Activated CD4-positive, alpha-beta T cell treated with anti-CD3 and anti-CD28 coated beads, Interleukin-2, amount 50 U/mL, for 1 hour (primary cell): ENCODE data around the gene PTCH2.
A peak's percentile ranks its signal among the peaks of the same experiment; 100 is the strongest.
"Not testable (repeated sequence)": the region's sequence is repeated elsewhere in the genome, so short reads cannot be mapped to it uniquely, and the experiment has no call there.

Experiments
- DNase-seq: peaks from one replicate; pipeline ENCODE4 v3.0.0-alpha.2; 2020

PTCH2 gene

DNA sequence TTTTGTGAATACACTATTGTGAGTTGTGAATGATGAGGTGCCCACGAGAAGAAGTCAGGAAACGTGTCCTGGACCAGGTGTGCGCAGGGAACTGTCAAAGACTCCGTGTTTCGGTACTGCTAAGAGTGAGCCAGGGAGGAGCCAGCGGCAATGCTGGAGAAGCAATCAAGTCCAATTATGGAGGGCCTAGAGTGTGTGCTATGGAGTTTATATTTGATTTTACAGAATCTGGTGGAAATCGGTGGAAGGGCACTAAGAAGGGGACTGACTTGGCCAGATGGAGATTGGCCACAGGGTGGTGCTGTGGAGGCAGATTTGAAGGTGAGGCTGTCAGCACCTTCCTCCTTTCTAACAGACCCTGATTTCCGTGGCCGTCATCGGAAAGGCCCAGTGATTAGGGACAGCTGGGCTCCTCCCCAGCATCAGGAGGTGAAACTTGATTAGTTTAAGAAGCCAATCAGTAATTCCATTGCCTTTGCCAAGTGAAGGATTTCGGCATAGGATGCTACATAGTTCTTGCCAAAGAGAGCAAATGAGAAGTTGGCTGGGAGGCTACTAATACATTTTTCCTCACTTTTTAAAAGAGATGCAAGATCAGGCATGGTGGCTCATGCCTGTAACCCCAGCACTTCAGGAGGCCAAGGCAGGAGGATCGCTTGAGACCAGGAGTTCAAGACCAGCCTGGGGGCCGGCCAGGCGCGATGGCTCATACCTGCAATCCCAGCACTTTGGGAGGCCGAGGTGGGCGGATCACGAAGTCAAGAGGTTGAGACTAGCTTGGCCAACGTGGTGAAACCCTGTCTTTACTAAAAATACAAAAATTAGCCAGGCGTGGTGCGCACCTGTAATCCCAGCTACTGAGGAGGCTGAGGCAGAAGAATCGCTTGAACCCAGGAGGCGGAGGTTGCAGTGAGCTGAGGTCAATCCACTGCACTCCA is 7.0 kb downstream of the PTCH2 start:
- peak; percentile 89 for DNase-seq

DNA sequence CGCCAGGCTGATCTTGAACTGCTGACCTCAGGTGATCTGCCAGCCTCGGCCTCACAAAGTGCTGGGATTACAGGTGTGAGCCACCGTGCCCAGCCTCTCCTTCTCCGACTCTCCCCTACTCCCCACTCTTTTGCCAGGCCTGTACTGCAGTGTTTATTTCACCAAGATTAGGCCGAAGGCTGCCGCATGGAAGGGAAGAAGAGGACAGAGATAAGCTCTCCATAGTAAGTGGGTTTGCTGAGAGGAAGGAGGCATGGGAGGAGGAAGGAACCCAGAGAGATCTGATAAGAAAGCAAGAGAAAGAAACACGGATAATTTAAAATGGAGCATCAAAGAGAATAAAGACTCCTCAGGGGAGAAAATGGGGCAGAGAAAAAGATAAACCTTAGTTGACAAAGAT is 8.7 kb downstream of the PTCH2 start:
- no peak for DNase-seq

DNA sequence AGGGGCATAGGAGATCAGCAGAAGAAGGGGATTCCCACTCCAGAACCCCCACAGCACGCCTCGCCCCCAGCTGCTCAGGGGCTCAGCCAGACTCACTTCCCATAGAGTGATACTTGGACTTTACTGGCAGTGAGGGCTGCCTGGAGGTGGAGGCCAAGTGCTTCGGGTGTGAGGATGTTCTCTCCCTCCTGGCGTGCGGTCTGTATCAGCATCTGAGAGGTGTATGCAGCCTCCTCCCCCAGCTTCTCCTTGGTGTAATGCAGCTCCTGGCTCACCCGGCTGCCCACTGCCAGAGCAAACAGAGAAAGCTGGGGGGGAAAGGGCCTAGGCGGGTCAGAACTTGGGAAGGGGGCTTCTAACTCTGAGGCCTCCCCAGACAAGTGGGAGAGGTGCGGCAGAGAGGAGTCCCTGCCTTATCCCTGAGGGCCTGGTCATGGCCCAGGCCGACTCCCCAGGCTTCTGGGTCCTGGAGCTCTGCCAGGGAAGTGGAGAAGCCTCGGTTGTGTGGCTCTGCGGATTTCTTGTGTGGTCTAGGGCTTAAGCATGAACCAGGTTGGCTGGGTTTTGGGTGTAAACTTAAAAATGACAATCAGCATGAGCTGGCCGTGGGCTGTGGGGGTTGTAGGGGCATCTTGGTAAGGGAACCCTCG is 10.9 kb downstream of the PTCH2 start:
- DNase-seq, result no peak

DNA sequence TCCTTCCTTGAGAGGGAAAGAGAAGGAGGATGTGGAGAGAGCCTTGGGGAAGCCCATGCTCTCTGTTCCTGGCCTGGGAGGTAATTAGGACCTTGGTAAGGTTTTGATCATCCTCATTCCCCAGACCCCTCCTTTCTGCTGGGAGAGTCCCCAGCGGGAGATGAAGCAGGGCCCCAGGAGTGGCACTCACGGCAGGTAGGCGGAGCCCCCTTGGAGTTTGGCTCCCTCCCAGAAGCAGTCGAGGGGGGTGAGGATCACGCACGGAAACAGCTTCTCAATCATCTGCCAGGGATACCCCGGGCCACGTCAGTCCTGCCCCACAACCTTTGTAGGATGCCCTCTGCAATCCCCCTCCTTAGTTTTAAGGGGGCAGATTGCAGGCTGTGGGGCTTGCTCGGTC is 11.5 kb downstream of the PTCH2 start:
- DNase-seq, result no peak

DNA sequence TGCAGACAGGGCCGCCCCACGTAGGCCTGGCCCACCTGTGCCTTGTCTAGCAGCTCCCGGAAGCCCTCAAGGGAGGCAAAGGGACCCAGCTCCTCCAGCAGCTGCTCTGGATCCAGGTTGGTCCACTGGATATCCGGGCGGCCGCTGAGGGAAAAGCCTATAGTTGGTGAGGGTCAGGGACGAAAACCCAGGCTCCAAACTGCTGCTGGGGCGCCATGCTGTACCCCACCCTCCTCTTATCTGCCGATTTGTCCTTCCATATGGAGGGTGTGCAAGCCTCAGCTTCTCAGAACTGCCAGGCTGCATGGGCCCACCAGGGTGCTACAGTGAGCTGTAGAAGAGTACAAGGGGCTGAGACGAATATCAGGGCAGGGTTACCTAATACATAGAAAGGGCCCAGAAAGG is 12.2 kb downstream of the PTCH2 start:
- no peak for DNase-seq

DNA sequence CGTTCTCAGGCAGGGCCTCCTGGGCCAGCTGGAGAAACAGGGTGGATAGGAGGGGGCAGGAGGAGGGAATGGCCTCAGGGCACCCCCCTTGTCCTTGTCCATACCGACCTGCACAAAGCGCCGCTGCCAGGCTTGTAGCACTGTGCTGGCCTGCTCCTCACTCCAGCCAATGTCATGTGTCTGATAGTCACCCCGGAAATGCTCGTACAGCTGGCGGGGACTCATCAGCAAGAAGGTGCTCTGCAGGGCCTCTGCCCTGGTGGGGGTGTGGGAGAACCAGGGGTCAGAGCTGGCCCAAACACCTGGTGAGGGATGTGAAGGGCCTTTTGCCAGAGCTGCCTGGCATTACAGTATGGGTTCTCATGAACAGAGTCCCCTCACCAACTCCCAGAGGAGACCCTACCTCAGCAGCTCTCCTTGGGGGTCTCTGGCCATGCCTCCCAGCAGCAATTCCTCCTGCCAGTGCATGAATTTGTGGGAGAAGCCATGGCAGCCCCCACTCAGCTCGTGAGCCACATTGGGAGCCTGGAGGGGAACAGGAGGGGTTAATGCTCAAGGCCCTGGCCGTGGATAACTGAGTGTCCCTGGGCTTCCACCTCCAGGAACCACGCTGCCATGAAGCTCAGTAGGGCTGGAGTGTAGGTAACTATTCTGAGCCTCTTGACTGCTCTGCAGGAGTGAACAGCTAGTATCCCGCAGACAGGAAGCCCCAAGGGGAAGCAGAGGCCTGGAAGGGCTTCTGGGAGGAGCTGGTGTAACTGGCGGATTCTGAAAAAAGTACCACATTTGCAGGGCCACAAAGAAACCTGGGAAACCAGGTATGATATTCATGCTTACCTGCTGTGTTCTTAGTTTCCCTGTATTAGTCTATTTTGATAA is 13.3 kb downstream of the PTCH2 start:
- DNase-seq, result no peak

DNA sequence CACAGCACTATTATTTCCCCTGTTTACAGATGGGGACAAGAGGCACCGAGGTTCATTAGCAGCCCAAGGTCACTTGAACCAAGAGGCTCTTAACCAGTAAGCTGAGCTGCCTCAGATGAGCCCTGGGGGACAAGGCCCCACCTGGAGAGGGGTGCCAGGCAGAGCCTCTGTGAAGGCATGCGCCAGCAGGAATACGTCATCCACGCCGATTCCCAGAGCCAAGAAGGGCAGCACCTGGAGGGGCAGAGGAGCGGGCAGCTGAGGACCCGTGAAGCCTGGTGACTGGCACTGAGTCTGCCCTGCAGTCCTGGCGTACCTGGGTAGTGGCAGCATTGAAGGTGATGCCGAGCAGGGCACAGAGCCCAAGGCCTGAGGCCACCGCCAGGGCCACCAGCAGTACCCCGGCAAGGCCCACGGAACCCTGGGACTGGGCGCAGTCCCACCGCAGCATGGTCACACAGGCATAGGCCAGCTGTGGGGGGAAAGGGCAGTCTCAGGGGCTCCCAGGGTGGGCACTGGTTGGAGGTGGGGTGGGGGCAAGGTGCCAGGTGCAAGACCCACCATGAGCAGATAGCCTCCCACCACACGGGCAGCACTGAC is 14.1 kb downstream of the PTCH2 start:
- DNase-seq, result no peak

DNA sequence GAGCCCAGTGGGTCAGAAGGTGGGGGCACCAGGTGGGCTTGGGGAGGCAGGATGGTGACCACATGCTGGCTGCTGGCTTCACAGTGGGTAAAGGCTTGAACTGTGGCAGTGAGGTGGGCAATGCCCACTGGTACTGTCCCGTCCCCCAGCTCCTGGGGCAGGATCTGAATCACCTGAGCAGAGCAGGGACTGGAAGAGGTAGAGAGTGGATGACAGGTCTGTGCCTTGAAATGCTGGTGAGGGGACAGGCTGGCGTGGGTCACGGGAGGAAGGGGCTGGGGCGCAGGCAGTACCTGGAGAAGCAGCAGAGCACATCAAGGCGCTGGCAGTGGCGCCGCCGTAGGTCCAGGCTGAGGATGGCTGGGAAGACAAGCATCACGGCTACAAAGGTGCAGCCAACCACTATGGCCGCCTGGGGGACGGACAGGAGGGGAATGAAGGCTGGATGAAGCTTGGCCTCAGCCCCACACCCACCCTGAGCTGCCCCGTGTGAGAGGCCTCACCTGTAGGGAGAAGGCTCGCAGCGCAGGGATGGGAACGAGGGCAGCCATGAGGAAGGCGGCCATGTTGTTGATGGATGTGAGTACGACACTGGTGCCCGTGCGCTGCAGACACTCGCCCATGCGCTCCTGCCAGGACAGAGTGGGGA is 14.9 kb downstream of the PTCH2 start:
- DNase-seq, result no peak

DNA sequence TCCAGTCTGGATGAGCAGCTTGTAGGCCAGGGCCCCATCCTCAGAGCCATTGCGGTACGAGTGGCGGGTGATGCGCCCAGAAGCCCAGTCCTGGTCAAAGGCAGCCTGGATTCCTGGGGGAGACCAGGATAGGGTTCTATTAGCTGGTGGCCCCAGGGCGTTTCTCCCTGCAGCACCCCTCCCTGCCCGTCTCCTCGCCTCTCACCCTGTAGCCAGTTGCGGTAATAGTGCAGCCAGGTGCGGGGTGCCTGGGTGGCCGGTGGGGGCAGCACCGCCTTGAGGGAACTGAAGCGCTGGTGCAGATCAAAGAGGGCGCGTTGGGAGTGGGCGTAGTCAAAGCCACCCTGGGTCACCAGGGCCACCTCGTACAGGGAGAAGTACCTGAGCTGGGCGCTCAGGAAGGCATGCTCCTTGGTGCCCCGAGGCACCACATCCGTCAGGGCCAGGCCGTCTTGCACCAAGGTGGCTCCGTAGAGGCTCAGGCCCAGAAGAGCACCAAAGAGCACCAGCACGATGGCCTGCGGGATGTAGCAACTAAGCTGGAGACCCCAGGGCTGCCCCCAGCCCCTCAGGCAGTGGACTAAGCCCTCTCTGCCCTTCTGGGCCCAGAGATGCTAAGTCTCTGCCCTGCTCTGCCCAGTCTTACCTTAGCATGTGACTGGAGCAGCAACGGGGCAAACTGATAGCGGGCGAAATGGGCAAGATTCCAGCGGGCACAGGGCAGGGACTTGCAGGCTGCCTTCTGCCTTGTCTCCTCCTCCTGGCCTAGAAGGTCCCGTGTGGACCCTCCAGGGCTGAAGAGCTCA is 15.7 kb downstream of the PTCH2 start:
- no peak for DNase-seq

DNA sequence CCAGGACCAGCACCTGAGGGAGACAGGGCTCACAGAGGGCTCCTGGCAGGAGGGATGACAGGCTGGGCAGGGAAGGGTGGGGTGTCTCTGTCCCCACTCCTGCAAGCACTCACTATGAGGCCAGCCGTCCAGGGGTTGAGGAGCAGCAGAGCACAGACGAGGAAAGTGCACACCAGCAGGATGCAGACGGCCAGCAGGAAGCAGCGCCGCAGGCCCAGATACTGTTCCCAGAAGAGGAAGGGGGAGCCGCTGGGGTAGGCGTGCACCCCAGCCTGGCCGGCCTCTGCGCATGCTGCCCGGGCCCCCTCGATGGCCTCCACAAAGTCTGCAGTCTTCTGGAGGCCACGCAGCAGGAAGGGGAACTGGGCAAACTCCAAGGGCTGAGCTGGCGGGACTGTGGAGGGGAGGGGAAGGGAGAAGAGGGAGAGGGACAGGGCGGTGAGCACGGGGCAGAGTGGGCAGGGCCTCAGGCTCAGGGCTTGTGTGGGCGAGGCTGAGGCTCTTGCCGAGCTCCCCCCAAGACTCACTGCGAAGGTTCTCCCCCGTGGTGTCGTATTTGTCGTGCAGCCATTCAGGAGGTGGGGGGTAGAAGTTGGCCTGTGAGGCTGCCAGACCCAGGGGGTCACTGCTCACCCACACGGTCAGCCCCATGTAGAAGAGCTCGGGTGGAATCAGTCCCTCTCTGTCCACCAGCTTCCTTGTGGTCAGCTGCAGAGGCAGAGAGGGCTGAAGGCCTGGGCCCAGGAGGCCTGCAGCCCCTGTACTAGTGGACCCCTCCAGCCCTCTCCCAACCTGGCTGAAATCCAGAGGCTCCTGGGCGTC is 16.5 kb downstream of the PTCH2 start:
- DNase-seq, result no peak

DNA sequence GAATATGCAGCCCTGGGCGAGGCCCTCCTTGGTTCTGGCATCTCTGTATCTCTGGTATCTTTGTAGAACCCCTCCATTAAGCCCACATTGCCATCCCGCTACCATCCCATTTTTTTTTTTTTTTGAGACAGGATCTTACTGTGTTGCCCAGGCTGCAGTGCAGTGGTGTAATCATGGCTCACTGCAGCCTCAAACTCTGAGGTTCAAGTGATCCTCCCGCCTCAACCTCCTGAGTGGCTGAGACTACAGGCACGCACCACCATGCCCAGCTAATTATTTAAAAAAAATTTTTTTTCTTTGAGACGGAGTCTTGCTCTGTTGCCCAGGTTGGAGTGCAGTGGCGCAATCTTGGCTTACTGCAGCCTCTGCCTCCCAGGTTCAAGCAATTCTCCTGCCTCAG is 18.7 kb downstream of the PTCH2 start:
- not testable (repeated sequence) for DNase-seq

DNA sequence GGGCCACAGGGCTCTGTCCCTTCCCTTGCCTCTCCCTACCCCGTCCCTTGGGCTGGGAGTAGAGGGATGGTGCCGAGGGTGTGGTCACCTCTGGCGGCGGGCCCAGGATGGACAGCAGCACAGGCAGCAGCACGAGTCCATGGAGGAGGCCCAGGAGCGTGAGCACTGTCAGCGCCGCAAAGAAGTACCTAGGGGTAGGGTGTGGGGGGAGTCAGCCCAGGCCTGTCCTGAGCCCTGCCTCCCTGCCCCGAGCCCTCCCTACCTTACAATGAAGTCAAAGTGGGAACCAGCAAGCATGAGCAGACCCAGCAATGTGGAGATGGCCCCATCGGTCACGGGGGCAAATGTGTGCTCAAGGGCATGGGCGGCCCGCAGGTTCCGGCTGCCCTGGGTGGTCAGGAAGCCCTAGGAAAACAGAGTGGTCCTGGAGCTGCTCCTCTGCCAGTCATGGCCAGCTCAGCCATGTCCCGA is 20.0 kb downstream of the PTCH2 start:
- DNase-seq, result no peak

DNA sequence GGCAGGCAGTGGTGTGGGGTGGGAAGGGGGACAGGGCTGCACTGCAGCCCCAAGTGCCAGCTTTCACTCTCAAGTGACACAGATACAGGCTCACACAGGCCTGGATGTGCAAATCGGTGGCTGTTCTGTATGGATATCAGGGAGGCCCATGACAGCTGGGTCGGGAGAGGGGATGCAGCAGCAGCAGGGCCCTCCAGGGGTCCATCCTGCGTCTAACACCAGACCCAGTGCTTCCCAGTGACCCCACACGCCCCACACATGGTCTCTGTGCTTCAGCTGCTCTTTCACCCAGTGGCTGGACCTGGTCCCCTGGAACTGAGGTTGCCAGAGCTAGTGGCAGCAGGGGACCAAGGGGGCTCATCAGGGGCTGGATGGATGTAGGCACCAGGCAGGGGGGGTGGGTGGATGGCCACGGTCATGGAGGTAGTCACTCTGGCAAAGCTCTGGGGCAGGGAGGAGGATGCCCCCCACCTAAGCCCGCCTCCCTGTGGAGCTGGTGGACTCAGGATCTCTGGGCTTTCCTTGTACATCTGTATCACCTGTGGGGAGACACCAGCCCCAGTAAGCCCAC is 20.8 kb downstream of the PTCH2 start:
- no peak for DNase-seq

DNA sequence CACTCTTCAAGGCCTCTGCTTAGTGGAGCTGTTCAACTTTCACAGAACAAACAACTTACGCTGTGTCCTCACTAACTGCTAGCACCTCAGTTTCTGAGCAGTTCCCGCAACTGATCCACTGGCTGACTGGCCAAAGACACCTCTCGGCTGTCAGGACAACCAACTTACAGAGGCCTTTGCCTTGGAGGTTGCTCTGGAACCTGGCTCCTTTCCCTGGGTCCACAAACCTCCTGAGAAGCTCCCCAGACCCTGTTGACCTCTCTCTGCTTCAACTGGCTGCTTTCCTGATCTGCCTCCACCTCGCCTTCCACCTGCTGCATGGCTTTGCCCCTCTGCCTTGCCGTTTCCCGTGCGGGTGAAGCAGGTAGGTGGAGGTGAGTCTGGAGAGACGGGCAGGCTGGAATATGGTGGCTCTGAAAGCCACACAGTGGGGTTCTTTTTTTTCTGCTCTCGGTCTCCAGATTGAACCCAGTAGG is 21.8 kb downstream of the PTCH2 start:
- no peak for DNase-seq

DNA sequence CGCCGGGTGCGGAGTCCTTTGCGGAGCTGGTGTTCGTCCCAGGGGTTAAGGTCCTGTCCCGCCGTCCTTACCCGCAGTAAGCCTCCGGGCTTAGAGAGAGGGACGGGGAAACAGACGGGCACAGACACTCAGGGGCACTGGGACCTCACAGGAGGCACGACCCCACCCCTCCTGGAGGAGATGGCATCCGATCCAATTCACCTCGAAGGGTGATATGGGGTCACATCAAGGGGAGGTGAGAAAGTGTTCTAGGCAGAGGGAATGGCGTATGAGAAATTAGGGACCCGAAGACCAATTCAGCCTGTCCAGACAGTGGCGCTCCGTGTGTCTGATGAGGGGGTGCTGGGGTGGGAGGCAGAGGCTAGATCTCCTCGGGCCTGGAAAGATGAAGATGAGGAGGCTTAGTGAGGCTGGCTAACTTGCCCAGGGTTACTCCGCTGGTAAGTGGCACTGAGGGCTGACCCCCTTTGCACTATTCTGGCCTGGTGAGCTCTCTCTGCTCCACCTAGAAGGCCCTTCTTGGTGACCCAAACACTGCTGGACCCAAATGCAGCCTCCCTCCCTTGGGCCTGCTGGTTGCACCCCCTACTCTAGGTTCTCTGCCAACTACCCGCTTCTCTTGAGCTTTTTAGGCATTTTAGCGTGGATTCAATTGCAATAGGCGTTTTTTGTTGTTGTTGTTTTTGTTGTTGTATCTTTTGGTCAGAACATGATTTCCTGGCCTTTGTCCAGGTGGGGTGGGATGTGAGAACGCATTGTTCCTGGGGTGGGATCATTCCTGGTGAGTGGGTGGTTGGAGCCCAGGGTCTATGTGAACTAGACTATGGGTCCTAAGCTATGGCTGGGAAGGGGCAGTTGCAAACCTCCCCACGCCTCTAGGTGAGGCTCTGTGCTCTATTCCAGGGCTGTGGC is 22.5 kb downstream of the PTCH2 start:
- DNase-seq, result no peak

DNA sequence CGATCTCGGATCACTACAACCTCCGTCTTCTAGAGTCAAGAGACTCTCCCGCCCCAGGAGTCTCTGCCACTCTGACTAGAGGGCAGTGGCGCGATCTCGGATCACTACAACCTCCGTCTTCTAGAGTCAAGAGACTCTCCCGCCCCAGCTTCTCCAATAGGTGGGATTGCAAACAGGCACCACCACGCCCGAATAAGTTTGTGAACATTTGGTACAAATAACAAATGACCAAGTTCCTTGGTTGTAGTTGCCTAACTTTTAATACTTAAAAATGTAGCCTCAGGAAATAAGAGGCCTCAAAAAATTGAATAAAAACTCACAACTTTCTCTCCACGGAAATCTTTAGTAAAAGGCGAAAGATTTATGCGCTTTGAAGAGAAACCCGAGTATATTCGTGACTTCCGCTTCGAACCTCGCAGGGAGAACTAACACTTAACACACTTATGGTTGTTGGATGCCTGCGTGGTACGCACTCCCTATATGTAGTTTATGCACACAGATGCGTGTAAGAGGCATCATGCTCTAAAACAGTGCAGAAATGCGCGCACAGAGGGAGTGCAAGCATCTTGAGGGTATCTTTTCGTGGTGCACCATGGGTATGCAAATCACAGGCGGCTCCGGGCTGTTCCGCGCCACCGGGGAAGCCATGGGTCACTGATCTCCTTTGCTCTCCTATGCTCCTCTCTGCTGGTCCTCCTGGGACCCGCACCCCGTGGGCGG is 23.3 kb downstream of the PTCH2 start:
- DNase-seq, result peak; percentile 79

DNA sequence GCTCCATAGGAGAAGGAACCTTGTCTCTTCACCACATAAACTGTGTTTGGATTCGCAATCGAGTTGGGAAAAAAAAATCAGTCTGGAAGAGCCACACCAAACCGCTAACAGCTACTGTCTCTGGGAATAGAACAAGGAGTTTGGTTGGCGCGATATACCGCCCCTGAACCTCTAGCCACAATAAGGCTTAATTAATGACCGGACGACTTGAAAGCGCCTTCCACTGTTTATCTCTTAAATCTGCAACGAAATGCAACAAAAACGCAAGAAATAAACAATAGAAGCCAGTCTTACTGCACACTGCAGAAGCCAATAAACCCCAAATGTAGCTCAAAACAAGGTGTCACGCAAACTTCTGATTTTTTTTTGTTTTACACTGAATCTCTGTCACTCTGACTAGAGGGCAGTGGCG is 23.9 kb downstream of the PTCH2 start:
- DNase-seq, result no peak
